GM18507 (cell line): ENCODE data around the gene KLHDC10.
"Not testable (repeated sequence)": the region's sequence is repeated elsewhere in the genome, so short reads cannot be mapped to it uniquely, and the experiment has no call there.

ENCODE experiments used
- DNase-seq: peaks from one replicate; pipeline ENCODE4 v3.0.0; 2011; ENCODE audit warnings: low read depth; ENCODE audit not compliant: insufficient read length; ENCODE audit errors: extremely low spot score
- FAIRE-seq: peaks from 2 replicates; lab custom pipeline; 2011; peaks lifted over from hg19 to GRCh38; lab: Jason Lieb, UNC

KLHDC10 gene

DNA sequence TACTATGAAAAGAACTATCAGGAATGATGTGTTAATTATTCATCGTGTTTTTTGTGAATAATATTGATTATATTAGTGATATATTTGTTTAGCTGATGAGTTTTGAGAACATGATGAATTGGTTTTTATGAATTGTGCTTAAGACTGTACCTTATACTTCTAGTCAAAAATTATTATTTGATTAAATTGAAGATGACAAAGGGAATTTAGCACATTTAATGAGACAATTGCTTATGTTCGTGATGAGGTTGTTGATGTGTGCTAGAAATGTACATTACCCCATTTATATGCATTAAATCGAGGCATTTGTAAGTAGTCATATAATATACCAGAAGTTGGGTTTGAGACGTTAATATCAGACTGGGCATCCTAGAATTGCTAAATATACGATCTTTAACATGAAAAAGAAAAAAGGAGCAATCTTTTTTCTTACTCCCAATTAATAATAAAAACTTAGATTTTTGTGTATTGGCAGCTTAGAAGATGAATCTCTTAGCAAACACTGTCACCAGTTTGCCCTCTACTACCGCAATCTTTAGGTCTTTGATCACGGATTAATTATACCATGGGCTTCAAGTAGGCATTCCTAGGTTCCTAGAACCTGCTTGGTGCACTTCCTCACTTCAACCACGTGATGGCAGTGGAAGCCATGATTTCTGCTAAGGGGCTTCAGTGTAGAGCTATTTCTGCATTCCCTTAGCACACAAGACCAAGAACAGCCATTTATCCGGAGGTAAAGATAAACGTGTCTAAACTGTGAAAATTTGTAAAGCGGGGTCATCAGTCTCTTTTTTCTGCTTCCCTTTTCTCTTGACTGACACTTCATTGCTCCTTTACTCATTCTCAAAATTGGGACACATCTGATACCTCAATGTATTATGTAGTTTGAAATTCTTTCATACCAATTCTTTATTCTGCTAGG lies 1.6 kb downstream of the KLHDC10 start:
- DNase-seq (peak; percentile 36), FAIRE-seq (peak; percentile 94)

- no peak for FAIRE-seq
- DNase-seq, result no peak
Observed at GRCh38 chr7:130079846-130080394, 9.6 kb downstream of the KLHDC10 start.

DNA sequence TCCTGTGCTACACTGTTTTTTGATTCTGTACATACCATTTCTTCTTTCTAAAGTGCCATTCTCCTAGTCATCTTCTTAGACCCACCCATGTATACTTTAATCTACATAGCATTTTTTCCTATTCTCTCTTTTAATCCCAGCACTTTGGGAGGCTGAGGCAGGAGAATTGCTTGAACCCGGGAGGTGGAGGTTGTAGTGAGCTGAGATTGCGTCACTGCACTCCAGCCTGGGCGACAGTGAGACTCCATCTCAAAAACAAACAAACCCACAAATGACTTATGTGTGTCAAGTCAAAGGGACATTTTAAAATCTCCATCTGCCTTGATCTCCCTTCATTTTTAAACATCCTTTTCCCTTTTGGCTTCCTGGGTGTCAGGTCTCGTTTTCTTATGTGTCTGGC lies 13.2 kb downstream of the KLHDC10 start:
- DNase-seq, FAIRE-seq: not testable (repeated sequence)

- DNase-seq (no peak), FAIRE-seq (peak; percentile 56)
Observed at GRCh38 chr7:130084037-130084875, 13.9 kb downstream of the KLHDC10 start.

DNA sequence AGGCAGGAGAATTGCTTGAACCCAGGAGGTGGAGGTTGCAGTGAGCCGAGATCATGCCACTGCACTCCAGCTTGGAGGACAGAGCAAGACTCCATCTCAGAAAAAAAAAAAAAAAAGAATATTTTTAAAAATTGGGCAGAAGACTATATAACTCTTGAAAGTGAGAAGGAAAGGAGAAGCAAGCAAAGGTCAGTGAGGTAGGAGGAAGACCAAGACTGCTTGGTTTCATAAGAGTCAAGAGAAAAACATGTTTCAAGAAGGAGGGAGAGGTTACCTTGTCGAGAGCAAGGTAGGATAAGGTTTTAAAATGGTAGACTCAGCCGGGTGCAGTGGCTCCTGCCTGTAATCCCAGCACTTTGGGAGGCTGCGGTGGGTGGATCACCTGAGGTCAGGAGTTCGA lies 14.9 kb downstream of the KLHDC10 start:
- not testable (repeated sequence) for FAIRE-seq, DNase-seq

GRCh38 chr7:130086938-130087337 lies 16.6 kb downstream of the KLHDC10 start:
- DNase-seq (no peak), FAIRE-seq (peak; percentile 5)

DNA sequence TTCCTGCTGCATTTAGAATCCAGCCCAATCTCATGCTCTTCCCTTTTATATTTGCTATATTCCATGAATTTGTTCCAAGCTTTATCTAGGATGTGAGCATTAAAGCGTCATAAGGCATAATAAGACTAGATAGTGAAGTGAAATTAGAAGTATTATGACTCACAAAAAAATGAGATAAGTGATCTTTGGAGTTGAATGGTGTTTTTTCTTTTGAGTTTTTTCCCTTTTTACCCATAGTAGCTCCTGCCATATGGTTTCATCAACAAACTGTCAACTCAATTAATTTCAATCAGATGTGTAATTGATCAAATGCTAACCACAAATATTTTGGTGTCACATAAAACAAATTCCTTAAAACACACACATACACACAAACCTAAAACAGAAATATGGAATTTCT lies 17.0 kb downstream of the KLHDC10 start:
- DNase-seq (no peak), FAIRE-seq (no peak)

GRCh38 chr7:130090745-130091532 lies 20.6 kb downstream of the KLHDC10 start:
- DNase-seq (no peak), FAIRE-seq (peak; percentile 72)

DNA sequence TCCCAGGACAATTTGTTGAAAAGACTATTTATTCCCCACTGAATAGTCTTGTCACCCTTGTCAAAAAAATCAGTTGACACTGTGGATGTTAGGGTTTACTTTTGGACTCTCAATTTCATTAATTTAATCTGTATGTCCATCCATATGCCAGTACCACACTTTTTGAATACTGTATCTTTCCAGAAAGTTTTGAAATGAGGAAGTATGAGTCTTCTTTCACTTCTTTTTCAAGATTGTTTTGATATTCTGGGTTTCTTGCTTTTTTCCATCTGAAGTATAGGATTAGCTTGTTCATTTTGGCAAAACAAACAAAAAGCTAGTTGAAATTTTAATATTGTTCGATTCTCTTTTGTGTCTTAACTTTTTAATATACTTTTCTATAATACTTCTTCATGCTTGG lies 21.7 kb downstream of the KLHDC10 start:
- DNase-seq (no peak), FAIRE-seq (peak; percentile 12)

- FAIRE-seq (peak; percentile 69), DNase-seq (peak; percentile 8)
Observed at GRCh38 chr7:130092598-130092997, 22.3 kb downstream of the KLHDC10 start.

DNA sequence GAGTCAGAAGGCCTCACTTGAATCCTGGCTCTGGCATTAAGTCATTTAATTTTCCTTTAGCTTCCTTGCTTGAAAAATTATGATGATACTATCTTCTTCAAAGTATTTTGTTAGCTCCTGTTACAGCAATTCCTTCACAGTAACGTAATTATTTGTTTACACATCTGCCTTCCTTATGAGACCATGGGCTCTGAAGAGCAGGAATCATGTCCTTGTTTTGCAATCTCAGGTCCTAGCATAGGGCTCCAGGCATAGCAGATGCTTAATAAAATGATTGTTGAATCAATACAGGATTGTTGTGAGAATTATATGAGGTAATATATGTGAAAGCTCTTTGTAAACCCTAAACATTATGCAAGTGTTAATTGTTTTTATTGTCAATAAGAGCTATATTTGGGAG lies 25.5 kb downstream of the KLHDC10 start:
- DNase-seq, result no peak

DNA sequence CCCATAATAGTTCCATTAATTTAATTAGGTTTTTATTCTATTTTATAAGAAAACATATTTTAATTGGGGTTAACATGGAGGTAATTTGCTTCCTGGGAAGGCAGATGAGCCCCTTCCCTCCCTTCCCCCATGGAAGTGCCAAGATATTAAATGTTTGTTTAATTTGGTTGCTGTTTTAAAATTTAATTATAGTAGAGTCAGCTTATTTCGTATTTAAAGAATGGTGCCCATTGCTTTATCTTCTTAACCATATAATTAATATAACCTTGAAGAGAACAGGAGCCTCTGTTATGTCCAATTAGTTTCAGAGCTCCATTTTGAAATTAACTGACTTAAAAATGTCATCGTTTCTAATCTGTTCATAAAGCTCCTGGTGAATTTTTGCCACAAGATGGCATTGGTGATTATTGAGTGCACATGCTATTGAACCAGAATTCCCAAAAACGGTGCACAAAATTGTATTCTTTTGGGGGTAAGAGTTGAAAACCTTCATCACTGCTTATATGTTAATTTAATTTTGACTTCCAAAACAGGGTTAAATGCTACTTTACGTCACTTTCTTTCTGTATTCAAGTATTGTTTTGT lies 26.0 kb downstream of the KLHDC10 start:
- FAIRE-seq, result no peak
- DNase-seq, result no peak

More for the DNA sequence above, 25.5 kb downstream of the KLHDC10 start:
- FAIRE-seq, result no peak

DNA sequence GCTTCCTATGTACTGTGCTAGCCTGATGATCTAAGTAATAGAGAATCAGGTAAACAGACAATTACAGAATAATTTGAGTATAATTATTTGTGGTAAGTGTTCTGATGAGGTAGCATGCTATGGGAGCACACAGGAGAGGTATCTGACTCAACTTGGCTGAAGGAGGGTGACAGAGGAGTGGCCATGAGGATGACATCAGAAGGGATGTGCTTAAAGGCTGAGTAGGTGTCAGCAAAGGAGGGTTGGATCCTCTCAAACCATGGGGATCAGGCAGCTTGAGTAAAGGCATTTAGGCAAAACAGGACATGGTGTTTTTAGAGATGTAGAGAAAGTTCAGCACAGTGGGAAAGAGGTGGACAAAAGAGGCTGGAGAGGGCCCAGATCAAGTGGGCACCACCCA lies 29.0 kb downstream of the KLHDC10 start:
- DNase-seq (no peak), FAIRE-seq (no peak)

DNA sequence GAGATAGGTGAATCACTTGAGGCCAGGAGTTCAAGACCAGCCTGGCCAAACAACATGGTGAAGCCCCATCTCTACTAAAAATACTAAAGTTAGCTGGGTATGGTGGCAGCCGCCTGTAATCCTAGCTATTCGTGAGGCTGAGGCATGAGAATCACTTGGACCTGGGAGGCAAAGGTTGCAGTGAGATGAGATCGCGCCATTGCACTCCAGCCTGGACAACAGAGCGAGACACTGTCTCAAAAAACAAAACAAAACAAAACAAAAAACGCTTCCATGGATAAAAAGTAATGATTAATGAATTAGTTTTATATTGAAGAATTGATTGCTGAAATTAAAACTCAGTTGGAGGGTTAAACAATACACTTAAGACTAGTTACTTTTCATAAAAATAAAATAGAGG lies 32.3 kb downstream of the KLHDC10 start:
- DNase-seq, result no peak
- no peak for FAIRE-seq

- DNase-seq, result no peak
- no peak for FAIRE-seq
Observed at GRCh38 chr7:130107949-130108674, 37.8 kb downstream of the KLHDC10 start.

- no peak for FAIRE-seq
Observed at GRCh38 chr7:130108809-130109208, 38.5 kb downstream of the KLHDC10 start.

GRCh38 chr7:130112093-130112492 lies 41.8 kb downstream of the KLHDC10 start:
- DNase-seq (no peak), FAIRE-seq (peak; percentile 60)

More at GRCh38 chr7:130108809-130109208, 38.5 kb downstream of the KLHDC10 start:
- no peak for DNase-seq

DNA sequence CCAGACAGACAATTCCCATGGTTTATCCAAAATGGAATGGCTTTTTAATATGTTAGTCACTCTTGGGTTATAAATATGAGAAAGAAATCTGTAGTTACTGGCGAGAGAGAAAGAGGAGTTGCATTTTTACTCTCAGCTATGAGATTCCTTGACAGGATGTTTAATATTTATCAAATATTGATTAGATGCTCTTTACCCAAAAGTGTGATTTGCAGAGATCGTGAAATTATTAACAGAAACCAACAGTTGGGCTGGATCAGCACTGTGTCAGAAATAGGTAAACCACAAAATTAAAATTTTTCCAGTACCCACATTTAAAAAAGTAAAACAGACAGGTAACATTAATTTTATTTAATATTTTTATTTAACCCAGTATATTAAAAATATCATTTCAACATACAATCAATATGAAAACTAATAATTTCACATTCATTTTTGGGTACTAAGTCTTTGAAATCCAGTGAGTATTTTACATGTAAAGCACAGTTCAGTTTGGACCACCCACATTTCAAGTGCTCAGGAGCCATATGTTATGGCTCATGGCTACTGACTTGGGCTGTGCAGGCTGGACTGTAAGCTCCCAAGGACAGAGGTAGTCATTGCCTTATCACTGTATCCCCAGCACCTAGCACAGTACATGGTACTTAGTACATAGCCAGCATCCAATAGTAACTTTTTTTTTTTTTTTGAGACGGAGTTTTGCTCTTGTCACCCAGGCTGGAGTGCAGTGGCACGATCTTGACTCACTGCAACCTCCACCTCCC lies 42.5 kb downstream of the KLHDC10 start:
- DNase-seq, result no peak
- no peak for FAIRE-seq
